HepG2 (cell line): ENCODE results near the gene SPAG5. TPM values are rescaled to one million over a fixed set of nuclear protein-coding genes. Genes with fewer than 3 reads are reported as not detected.
A peak's percentile ranks its signal among the peaks of the same experiment; 100 is the strongest.

Source experiments
- HDAC1 ChIP-seq: sonication (generic); formaldehyde crosslinking; IDR thresholded peaks from 2 replicates; pipeline ENCODE4 v1.5.1; 2020; ENCODE audit warnings: mild to moderate bottlenecking, missing genetic modification reagents
- HNRNPK ChIP-seq: fragments of 200-400 bp; formaldehyde crosslinking; IDR thresholded peaks from 2 replicates; pipeline ENCODE4 v1.6.1; 2018; ENCODE audit warnings: low read length, low read depth, moderate library complexity, mild to moderate bottlenecking; ENCODE audit not compliant: poor library complexity, severe bottlenecking
- ISL2 ChIP-seq: sonication (generic); formaldehyde crosslinking; IDR thresholded peaks from 2 replicates; pipeline ENCODE4 v1.5.0; 2020; ENCODE audit warnings: missing genetic modification reagents
- KLF16 ChIP-seq, 2 experiments: sonication (generic) in 1 of 2; formaldehyde crosslinking in 1 of 2; IDR thresholded peaks; 2 replicates each; pipeline versions ENCODE4 v1.6.1 to v1.8.0; 2016 to 2023; ENCODE audit warnings: missing genetic modification reagents in 2 of 2, missing compliant biosample characterization in 1 of 2
- LRRFIP1 ChIP-seq: sonication (generic); formaldehyde crosslinking; conservative IDR thresholded peaks from 2 replicates; pipeline ENCODE4 v1.4.0; 2020; ENCODE audit warnings: missing genetic modification reagents
- MAFG ChIP-seq: sonication (generic); formaldehyde crosslinking; IDR thresholded peaks from 2 replicates; pipeline ENCODE4 v1.5.1; 2020; ENCODE audit warnings: mild to moderate bottlenecking, missing genetic modification reagents
- MTA1 ChIP-seq: sonication (generic); formaldehyde crosslinking; IDR thresholded peaks from 2 replicates; pipeline ENCODE4 v1.4.0; 2020; ENCODE audit warnings: missing genetic modification reagents, mild to moderate bottlenecking, borderline replicate concordance
- NKX3-1 ChIP-seq: sonication (generic); formaldehyde crosslinking; IDR thresholded peaks from 2 replicates; pipeline ENCODE4 v1.5.0; 2020; ENCODE audit warnings: missing genetic modification reagents
- RNF219 ChIP-seq: sonication (generic); formaldehyde crosslinking; IDR thresholded peaks from 2 replicates; pipeline ENCODE4 v1.5.0; 2020; ENCODE audit warnings: mild to moderate bottlenecking, missing genetic modification reagents
- SAFB2 ChIP-seq: sonication (generic); formaldehyde crosslinking; IDR thresholded peaks from 2 replicates; pipeline ENCODE4 v1.5.1; 2020; ENCODE audit warnings: missing genetic modification reagents, low read depth, mild to moderate bottlenecking, borderline replicate concordance
- SALL2 ChIP-seq: sonication (generic); formaldehyde crosslinking; IDR thresholded peaks from 2 replicates; pipeline ENCODE4 v1.8.1; 2023; ENCODE audit warnings: mild to moderate bottlenecking, missing genetic modification reagents, inconsistent platforms
- TERF1 ChIP-seq: sonication (generic); formaldehyde crosslinking; IDR thresholded peaks from 2 replicates; pipeline ENCODE4 v1.8.0; 2022; ENCODE audit warnings: mild to moderate bottlenecking, missing genetic modification reagents, moderate library complexity
- ZFP91 ChIP-seq: sonication (generic); formaldehyde crosslinking; IDR thresholded peaks from 2 replicates; pipeline ENCODE4 v1.9.0; 2022; ENCODE audit warnings: missing genetic modification reagents, mild to moderate bottlenecking, borderline replicate concordance
- ZIK1 ChIP-seq: sonication (generic); formaldehyde crosslinking; IDR thresholded peaks from 2 replicates; pipeline ENCODE4 v1.5.0; 2020; ENCODE audit warnings: mild to moderate bottlenecking, low read depth, missing genetic modification reagents, borderline replicate concordance
- ZNF263 ChIP-seq: sonication (generic); formaldehyde crosslinking; IDR thresholded peaks from 2 replicates; pipeline ENCODE4 v1.4.0; 2020; ENCODE audit warnings: missing genetic modification reagents
- ZNF431 ChIP-seq: sonication (generic); formaldehyde crosslinking; IDR thresholded peaks from 2 replicates; pipeline ENCODE4 v1.9.0; 2022; ENCODE audit warnings: missing genetic modification reagents, low read depth, mild to moderate bottlenecking, borderline replicate concordance
- ZNF550 ChIP-seq: sonication (generic); formaldehyde crosslinking; IDR thresholded peaks from 2 replicates; pipeline ENCODE4 v1.4.0; 2020; ENCODE audit warnings: mild to moderate bottlenecking, missing genetic modification reagents, borderline replicate concordance
- ZNF746 ChIP-seq: sonication (generic); formaldehyde crosslinking; IDR thresholded peaks from 2 replicates; pipeline ENCODE4 v1.8.0; 2022; ENCODE audit warnings: mild to moderate bottlenecking, missing genetic modification reagents
- ZNF747 ChIP-seq: sonication (generic); formaldehyde crosslinking; IDR thresholded peaks from 2 replicates; pipeline ENCODE4 v1.8.1; 2023; ENCODE audit warnings: missing genetic modification reagents, mild to moderate bottlenecking, borderline replicate concordance
- ZSCAN21 ChIP-seq: sonication (generic); formaldehyde crosslinking; IDR thresholded peaks from 2 replicates; pipeline ENCODE4 v1.8.0; 2022; ENCODE audit warnings: mild to moderate bottlenecking, missing genetic modification reagents, moderate library complexity, borderline replicate concordance
- polyA plus RNA-seq, 8 experiments: library from polyadenylated mRNA; depleted of rRNA in 3 of 8; stranded (reverse) in 7 of 8; unstranded in 1 of 8; fragments of >200 nt; fragmentation: Illumina TruSeq in 4 of 8; extraction: Trizol in 4 of 8; gene quantifications; 2 replicates each; pipeline versions ENCODE4 v1.2.1 to v1.2.3, GENCODE V29; 2011 to 2016; ENCODE audit warnings: low read depth in 4 of 8, missing spikeins in 1 of 8, mixed read lengths in 1 of 8; ENCODE audit not compliant: insufficient read depth in 1 of 8
- total RNA-seq, 5 experiments: library from RNA; depleted of rRNA; stranded (reverse); fragments of >200 nt; fragmentation: Illumina TruSeq; extraction: Trizol; gene quantifications; 2 replicates each; pipeline ENCODE4 v1.2.3, GENCODE V29; 2016; ENCODE audit warnings: low read depth in 1 of 5

SPAG5 gene
- total and polyA plus RNA-seq, 2 of the 13 experiments (the other 11 are each of a cell fraction or from before 2014, with no cell fraction given) = 41.4 to 98.0 TPM

GRCh38 chr17:28552176-28552999, 46.4 kb downstream of the SPAG5 start, which contains the start of gene UNC119 (continued):
- TF ChIP-seq ZNF431 (CRISPR knock-in tag) = no peak
- no peak for TF ChIP-seq ZNF747
- no peak for TF ChIP-seq MTA1 (CRISPR knock-in tag)
- TF ChIP-seq NKX3-1 = 0 out of 2 replicates have a peak, but pooled peaks have one; percentile 48
- peak; percentile 44; the same call in 1 of the 2 replicates for TF ChIP-seq ZNF746 (CRISPR knock-in tag)
- peak; percentile 27; the same call in 1 of the 2 replicates for TF ChIP-seq ZFP91 (CRISPR knock-in tag)
- TF ChIP-seq HNRNPK = peak; percentile 95
- TF ChIP-seq RNF219 = no peak
- no peak for TF ChIP-seq ZNF550
- TF ChIP-seq TERF1 (CRISPR knock-in tag) = no peak
- peak in 1 of 2 experiments; percentile 55; a peak in 1 of 4 replicates for TF ChIP-seq KLF16 (CRISPR knock-in tag; IDR thresholded peaks at IDR 0.05)
- no peak for TF ChIP-seq MAFG
- TF ChIP-seq ZIK1 (CRISPR knock-in tag) = no peak
- peak; percentile 32; the same call in 1 of the 2 replicates for TF ChIP-seq ISL2 (CRISPR knock-in tag)
- TF ChIP-seq SALL2 (CRISPR knock-in tag) = peak; percentile 59; the same call in 1 of the 2 replicates
- no peak for TF ChIP-seq SAFB2 (CRISPR knock-in tag)
- no peak for TF ChIP-seq LRRFIP1 (CRISPR knock-in tag)
- TF ChIP-seq HDAC1 (CRISPR knock-in tag) = peak; percentile 52; the same call in 1 of the 2 replicates
- TF ChIP-seq ZSCAN21 (CRISPR knock-in tag) = peak; percentile 72
- 0 out of 2 replicates have a peak, but pooled peaks have one; percentile 55 for TF ChIP-seq ZNF263 (CRISPR knock-in tag)
